ENCODE measurements around the gene ADGRV1.

The ADGRV1 gene

DNA sequence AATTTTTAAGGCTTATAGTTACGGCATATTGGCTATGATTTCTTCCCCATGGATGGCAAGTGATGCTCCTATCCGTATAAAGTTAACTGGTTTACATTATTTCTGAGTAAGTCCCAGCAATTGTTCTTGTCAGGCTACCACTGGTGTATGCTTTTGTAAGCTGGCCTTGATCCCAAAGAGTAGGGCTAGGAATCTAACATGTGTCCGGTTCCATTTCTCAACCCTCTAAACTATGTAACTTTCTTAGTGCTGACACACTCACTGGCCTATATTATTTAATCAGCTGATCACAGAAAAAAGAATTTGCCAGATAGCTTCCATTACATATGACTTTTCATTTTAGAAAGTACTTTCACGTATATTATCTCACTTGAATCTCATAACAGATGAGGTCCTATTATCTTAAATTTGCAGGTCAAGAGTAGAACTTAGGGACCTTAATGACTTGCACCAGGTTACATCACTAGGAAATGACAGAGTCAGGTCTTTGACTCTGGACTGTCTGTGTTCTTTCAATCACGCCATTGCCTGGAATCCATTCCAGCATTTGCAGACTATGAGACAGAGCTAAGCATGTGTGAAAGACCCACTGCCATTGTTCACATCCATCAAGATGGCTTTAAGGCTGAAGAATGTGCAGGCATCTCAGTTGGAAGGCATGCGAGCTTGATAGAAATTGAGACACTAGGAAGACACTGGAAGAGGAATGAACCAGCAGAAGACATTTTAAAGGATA is 461.6 kb downstream of the ADGRV1 start:
- TF ChIP-seq CTCF (IDR thresholded peaks at IDR 0.05): no peak

DNA sequence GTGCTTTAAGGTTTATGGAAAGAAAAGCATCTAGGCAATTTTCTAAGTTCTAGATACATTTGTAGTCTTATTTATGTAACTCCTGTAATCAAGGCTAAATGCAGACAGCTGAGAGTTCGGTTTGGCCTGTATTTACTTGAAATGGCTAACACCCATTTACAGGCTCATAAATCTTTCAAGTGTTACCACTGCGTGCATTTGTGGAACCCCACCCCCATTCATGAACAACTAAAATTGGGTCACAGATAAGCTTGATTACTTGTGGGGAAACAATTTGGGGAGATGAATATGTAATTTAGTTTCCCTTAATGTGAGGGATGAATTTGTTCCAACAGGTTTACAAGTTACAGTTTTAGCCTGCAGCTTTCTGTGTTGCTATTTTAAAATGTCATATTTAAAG is 463.9 kb downstream of the ADGRV1 start:
- TF ChIP-seq CTCF (IDR thresholded peaks at IDR 0.05): no peak

DNA sequence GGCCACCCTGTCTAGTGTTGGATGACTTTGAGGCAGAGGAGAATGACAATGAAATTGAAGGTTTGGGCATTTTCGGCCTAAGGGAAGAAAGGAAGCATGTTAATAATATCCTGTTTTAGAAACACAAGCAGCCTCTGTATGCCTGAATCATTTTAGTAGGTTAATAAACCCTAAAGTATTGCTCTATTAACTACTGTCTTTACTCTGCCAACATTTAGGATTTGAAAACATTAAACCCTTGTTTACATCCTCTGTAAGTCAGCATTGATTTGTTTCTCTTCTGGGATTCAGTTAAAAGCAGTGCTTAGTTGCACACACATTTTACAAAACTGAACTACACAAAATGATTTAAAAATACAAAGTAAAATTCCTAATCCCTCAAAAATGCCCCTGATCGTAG is 465.6 kb downstream of the ADGRV1 start:
- TF ChIP-seq CTCF (IDR thresholded peaks at IDR 0.05): no peak

DNA sequence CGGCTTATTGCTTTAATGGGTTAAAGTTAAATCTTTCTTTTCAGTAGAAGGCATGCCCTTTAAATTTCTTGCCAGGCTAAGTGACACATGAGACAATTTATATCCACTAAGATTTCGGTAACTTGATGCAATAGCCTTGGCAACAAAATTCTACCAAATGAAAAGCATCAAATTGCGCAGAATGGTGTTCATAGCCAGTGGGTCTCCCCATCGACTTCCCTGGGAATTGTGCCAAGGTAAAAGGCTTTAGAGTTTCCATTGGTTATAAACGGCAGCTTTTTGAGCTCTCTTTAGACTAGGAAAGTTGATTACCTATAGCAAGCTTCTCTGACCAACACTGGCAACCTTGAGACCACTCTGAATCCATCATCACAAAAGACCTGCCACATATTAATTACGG is 466.1 kb downstream of the ADGRV1 start:
- TF ChIP-seq CTCF (IDR thresholded peaks at IDR 0.05): no peak

DNA sequence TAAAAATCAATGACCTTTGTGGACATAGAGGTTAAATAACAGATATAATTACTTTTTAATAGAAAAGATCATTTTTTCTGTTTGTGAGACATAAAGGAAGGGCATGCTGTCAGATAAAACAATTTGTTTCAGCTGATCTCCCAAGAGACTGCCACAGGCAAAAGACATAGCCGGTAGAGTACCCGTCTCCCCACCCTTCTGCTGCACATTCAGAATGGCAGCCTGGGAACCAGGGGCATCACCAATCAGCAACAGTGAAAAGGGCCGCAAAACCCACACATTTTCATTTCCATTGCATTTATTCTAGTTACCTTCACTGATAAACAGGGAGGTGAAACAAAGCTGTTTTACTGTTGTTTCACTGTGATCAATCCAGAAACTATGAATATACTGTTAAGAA is 466.9 kb downstream of the ADGRV1 start:
- no peak for TF ChIP-seq CTCF (IDR thresholded peaks at IDR 0.05)

GRCh38 chr5:91025956-91026355 is 467.4 kb downstream of the ADGRV1 start:
- no peak for TF ChIP-seq CTCF (IDR thresholded peaks at IDR 0.05)

GRCh38 chr5:91026466-91026865 is 467.9 kb downstream of the ADGRV1 start:
- TF ChIP-seq CTCF (IDR thresholded peaks at IDR 0.05): no peak
